ENCODE results near the gene FBXL17. TPM values are rescaled to one million over a fixed set of nuclear protein-coding genes. Genes with fewer than 3 reads are reported as not detected.

Gene FBXL17
- total RNA-seq, 1 experiment from 2014 or later: 5.3 TPM

DNA sequence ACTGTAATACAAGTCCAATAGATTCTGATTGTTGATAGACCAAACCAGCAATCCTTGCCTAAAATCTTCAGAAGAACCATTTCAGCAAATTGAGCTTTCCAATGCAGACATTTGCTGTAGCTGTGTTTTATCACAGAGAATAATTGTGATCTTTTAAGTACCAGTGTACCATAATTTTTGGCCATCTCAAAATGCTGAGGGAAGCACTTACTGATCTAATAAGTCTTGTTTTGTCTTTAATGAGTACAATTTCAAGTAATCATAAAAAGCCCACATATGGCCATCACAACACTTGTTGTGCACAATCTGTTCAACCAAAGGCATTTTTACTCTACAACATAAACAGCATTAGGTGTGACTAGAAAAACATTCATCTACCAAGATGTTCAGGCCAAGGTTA is 159.9 kb downstream of the FBXL17 start:
- no peak overlapping the region for H4K8ac ChIP-seq (replicated peaks; ENCODE audit: insufficient read length, low read depth, low read length)

More for the DNA sequence above, 159.9 kb downstream of the FBXL17 start:
- Histone ChIP-seq H3K23ac (ENCODE audit: insufficient read length, low read depth, low read length) (no peak overlapping the region), H3K9ac (ENCODE audit: extremely low read depth, insufficient read length, low read length) (no peak overlapping the region), H2BK5ac (ENCODE audit: insufficient read length, low read length) (no peak overlapping the region), H4K20me1 (ENCODE audit: control insufficient read depth, insufficient read depth, insufficient read length) (no peaks in the 10 kb centered on the region), H3K18ac (ENCODE audit: insufficient read length, low read depth, low read length) (no peak overlapping the region), H2BK20ac (ENCODE audit: low read depth, low read length, poor library complexity, severe bottlenecking) (no peak overlapping the region), H3K4me2 (ENCODE audit: insufficient read depth, insufficient read length, low read length) (no peak overlapping the region), H4K5ac (ENCODE audit: insufficient read length, low read depth, low read length) (no peak overlapping the region), H3K4ac (ENCODE audit: low read depth, low read length) (no peak overlapping the region), H3K27ac (ENCODE audit: insufficient read length, low read depth, low read length) (no peak overlapping the region), H4K91ac (ENCODE audit: insufficient read length, low read depth, low read length) (no peak overlapping the region), H2BK120ac (ENCODE audit: low read depth, low read length, poor library complexity, severe bottlenecking) (no peak overlapping the region), H3K9me3 (ENCODE audit: control insufficient read depth, low read depth, low read length) (no peaks in the 10 kb centered on the region), H2BK15ac (ENCODE audit: low read depth, low read length) (no peak overlapping the region), H3K4me1 (ENCODE audit: insufficient read depth, low read length) (no peaks in the 10 kb centered on the region), H3K23me2 (ENCODE audit: insufficient read length, low read depth, low read length, poor library complexity, severe bottlenecking) (no peaks in the 10 kb centered on the region), H3K56ac (ENCODE audit: insufficient read length, low read depth, low read length) (no peak overlapping the region), H3K27me3 (ENCODE audit: insufficient read depth, low read length) (no peaks in the 10 kb centered on the region), H3K79me1 (ENCODE audit: insufficient read depth, low read depth, low read length, poor library complexity, severe bottlenecking) (no peaks in the 10 kb centered on the region), H2AK5ac (ENCODE audit: insufficient read length, low read length) (no peak overlapping the region), H3T11ph (ENCODE audit: low read length) (no peak overlapping the region), H2BK12ac (ENCODE audit: insufficient read length, low read depth, low read length) (no peak overlapping the region), H2AFZ (ENCODE audit: low read length) (no peak overlapping the region), H3K14ac (ENCODE audit: insufficient read depth, low read length) (no peak overlapping the region), H3K79me2 (ENCODE audit: insufficient read depth, low read length) (no peaks in the 10 kb centered on the region)
- Mint-ChIP-seq H3K27ac (no peak overlapping the region), H3K36me3 (ENCODE audit: insufficient read depth in 1 of 3, low read depth in 3 of 3) (peaks cover 0 to 5% (median 0%) of the 10 kb centered on the region in 3 experiments; a peak in 2 of 7 replicates), H3K9me3 (peaks cover 0 to 3% of the 10 kb centered on the region in 2 experiments; a peak in 1 of 5 replicates), H3K4me3 (no peak overlapping the region), H3K4me1 (peaks cover 3% of the 10 kb centered on the region in 2 experiments; a peak in 3 of 4 replicates), H3K27me3 (ENCODE audit: low read depth) (no peaks in the 10 kb centered on the region)
- TF ChIP-seq, protein P1, sequence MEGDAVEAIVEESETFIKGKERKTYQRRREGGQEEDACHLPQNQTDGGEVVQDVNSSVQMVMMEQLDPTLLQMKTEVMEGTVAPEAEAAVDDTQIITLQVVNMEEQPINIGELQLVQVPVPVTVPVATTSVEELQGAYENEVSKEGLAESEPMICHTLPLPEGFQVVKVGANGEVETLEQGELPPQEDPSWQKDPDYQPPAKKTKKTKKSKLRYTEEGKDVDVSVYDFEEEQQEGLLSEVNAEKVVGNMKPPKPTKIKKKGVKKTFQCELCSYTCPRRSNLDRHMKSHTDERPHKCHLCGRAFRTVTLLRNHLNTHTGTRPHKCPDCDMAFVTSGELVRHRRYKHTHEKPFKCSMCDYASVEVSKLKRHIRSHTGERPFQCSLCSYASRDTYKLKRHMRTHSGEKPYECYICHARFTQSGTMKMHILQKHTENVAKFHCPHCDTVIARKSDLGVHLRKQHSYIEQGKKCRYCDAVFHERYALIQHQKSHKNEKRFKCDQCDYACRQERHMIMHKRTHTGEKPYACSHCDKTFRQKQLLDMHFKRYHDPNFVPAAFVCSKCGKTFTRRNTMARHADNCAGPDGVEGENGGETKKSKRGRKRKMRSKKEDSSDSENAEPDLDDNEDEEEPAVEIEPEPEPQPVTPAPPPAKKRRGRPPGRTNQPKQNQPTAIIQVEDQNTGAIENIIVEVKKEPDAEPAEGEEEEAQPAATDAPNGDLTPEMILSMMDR (conservative IDR thresholded peaks at IDR 0.05): no peak
- no peak for DNase-seq
